HEK293T (cell line): Measurements from ENCODE around the gene PEA15.

Experiments
- ARNT ChIP-seq: fragments of 450-650 bp; IDR thresholded peaks from 2 replicates; pipeline ENCODE4 v1.6.1; 2017; ENCODE audit warnings: mild to moderate bottlenecking
- BHLHE40 ChIP-seq: fragments of 450-650 bp; IDR thresholded peaks from 2 replicates; pipeline ENCODE4 v1.6.1; 2016; ENCODE audit warnings: mild to moderate bottlenecking, moderate library complexity, borderline replicate concordance
- ELF4 ChIP-seq: fragments of 450-650 bp; IDR thresholded peaks from 2 replicates; pipeline ENCODE4 v1.6.1; 2017; ENCODE audit warnings: antibody characterized with exemption
- FOXK2 ChIP-seq: fragments of 450-650 bp; IDR thresholded peaks from 2 replicates; pipeline ENCODE4 v1.6.1; 2016; ENCODE audit warnings: mild to moderate bottlenecking
- FOXM1 ChIP-seq: fragments of 450-650 bp; IDR thresholded peaks from 2 replicates; pipeline ENCODE4 v1.6.1; 2017; ENCODE audit warnings: mild to moderate bottlenecking, borderline replicate concordance
- HDGF ChIP-seq: fragments of 450-650 bp; IDR thresholded peaks from 2 replicates; pipeline ENCODE4 v1.6.1; 2017; ENCODE audit warnings: antibody characterized with exemption, borderline replicate concordance
- TF ChIP-seq, protein P1 (sequence below): fragments of 450-650 bp; IDR thresholded peaks from 2 replicates; pipeline ENCODE4 v1.6.1; 2016

DNA sequence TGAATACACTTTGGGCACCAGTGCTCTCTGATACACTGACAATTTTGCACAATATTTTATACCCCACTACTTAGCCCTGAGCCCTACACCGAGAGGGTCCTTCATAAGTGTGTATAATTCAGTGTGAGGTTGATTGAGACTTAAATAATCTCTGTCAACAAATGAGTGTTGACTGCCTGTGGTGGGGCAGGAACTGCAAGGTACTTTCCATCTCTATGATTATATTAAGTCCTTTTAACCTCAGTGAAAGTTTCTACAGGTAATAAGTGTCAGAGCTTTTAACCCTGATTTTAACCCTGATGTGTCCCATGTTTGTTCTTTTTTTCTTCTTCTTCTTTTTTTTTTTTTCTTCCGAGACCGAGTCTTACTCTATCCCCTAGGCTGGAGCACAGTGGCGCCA lies 9.0 kb upstream of the PEA15 start:
- TF ChIP-seq BHLHE40 (no peak), FOXM1 (no peak), ELF4 (no peak), HDGF (no peak), FOXK2 (no peak), ARNT (no peak)
- TF ChIP-seq, protein P1, sequence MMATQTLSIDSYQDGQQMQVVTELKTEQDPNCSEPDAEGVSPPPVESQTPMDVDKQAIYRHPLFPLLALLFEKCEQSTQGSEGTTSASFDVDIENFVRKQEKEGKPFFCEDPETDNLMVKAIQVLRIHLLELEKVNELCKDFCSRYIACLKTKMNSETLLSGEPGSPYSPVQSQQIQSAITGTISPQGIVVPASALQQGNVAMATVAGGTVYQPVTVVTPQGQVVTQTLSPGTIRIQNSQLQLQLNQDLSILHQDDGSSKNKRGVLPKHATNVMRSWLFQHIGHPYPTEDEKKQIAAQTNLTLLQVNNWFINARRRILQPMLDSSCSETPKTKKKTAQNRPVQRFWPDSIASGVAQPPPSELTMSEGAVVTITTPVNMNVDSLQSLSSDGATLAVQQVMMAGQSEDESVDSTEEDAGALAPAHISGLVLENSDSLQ = no peak
